Bronchial epithelial cell (primary cell): Measurements from ENCODE around the gene RBMS1. TPM values are rescaled to one million over a fixed set of nuclear protein-coding genes. Genes with fewer than 3 reads are reported as not detected.

Experiments
- DNase-seq: peaks from one replicate; pipeline ENCODE4 v3.0.0-alpha.2; 2010; ENCODE audit warnings: low read depth
- FAIRE-seq: peaks from 2 replicates; lab custom pipeline; 2011; peaks lifted over from hg19 to GRCh38; lab: Jason Lieb, UNC
- H3K27me3 ChIP-seq: 2 replicates; pipeline ENCODE4 v1.5.1; 2011; ENCODE audit warnings: low read length; ENCODE audit not compliant: control insufficient read depth, insufficient read depth
- H3K36me3 ChIP-seq: 2 replicates; pipeline ENCODE4 v1.5.1; 2011; ENCODE audit warnings: low read length; ENCODE audit not compliant: control insufficient read depth, insufficient read depth
- H3K4me3 ChIP-seq: 2 replicates; pipeline ENCODE4 v1.5.1; 2011; ENCODE audit warnings: mild to moderate bottlenecking, low read depth, low read length, control low read depth
- CTCF ChIP-seq: IDR thresholded peaks from 2 replicates; pipeline ENCODE4 v1.5.1; 2011; ENCODE audit warnings: mild to moderate bottlenecking, moderate library complexity, low read length, control low read depth, inconsistent platforms; ENCODE audit not compliant: insufficient read depth, severe bottlenecking
- total RNA-seq: library from RNA; depleted of rRNA; stranded (reverse); fragments of >200 nt; gene quantifications from 2 replicates; pipeline ENCODE4 v1.2.1, GENCODE V29; 2014

The RBMS1 gene
- total RNA-seq, 1 donor from 2014 or later = 30.0 TPM

GRCh38 chr2:160257743-160258491, 235.7 kb downstream of the RBMS1 start:
- Histone ChIP-seq H3K27me3 (no peaks in the 10 kb centered on the region), H3K4me3 (no peak overlapping the region), H3K36me3 (no peaks in the 10 kb centered on the region)
- no peak for TF ChIP-seq CTCF
- FAIRE-seq = no peak
- DNase-seq = no peak

GRCh38 chr2:160257041-160257742, 236.4 kb downstream of the RBMS1 start:
- Histone ChIP-seq H3K27me3 (no peaks in the 10 kb centered on the region), H3K36me3 (no peaks in the 10 kb centered on the region), H3K4me3 (no peak overlapping the region)
- TF ChIP-seq CTCF = no peak
- FAIRE-seq (peak; percentile 68), DNase-seq (peak; percentile 77)

GRCh38 chr2:160256507-160256906, 237.1 kb downstream of the RBMS1 start:
- FAIRE-seq (no peak), DNase-seq (no peak)
- Histone ChIP-seq H3K27me3 (no peaks in the 10 kb centered on the region), H3K36me3 (no peaks in the 10 kb centered on the region), H3K4me3 (no peak overlapping the region)
- no peak for TF ChIP-seq CTCF

GRCh38 chr2:160255408-160255807, 238.2 kb downstream of the RBMS1 start:
- DNase-seq = no peak
- FAIRE-seq = no peak
- H3K36me3 ChIP-seq = no peaks in the 10 kb centered on the region
- H3K4me3 ChIP-seq = no peak overlapping the region
- TF ChIP-seq CTCF = no peak
- no peaks in the 10 kb centered on the region for H3K27me3 ChIP-seq

GRCh38 chr2:160254189-160254762, 239.3 kb downstream of the RBMS1 start:
- Histone ChIP-seq H3K36me3 (no peaks in the 10 kb centered on the region), H3K27me3 (no peaks in the 10 kb centered on the region), H3K4me3 (no peak overlapping the region)
- FAIRE-seq (no peak), DNase-seq (no peak)
- TF ChIP-seq CTCF = no peak
